ENCODE measurements around the gene ATP1B2.

- TF ChIP-seq CTCF (IDR thresholded peaks at IDR 0.05; ENCODE audit: control extremely low read depth in 1 of 3, insufficient read depth in 1 of 3, low read depth in 1 of 3, low read length in 3 of 3) (no peak), PHF8 (conservative IDR thresholded peaks at IDR 0.05; ENCODE audit: low read depth, low read length) (peak; percentile 53; the same call in 1 of the 2 replicates), EP300 (IDR thresholded peaks at IDR 0.05; ENCODE audit: borderline replicate concordance in 1 of 2, low read depth in 2 of 2, low read length in 2 of 2) (no peak; a peak in 1 of 3 replicates), MAFK (IDR thresholded peaks at IDR 0.05; ENCODE audit: low read depth, low read length) (no peak), JUN (IDR thresholded peaks at IDR 0.05; ENCODE audit: low read depth, low read length) (no peak), ATF2 (IDR thresholded peaks at IDR 0.05; ENCODE audit: low read length) (no peak), ATF3 (IDR thresholded peaks at IDR 0.05; ENCODE audit: insufficient read depth, low read depth, low read length) (no peak), TAF1 (IDR thresholded peaks at IDR 0.05; ENCODE audit: low read depth, low read length) (no peak), JUND (IDR thresholded peaks at IDR 0.05; ENCODE audit: low read length) (no peak), EZH2 (IDR thresholded peaks at IDR 0.05; ENCODE audit: low read depth, low read length, severe bottlenecking) (no peak), GABPA (IDR thresholded peaks at IDR 0.05; ENCODE audit: borderline replicate concordance, insufficient read depth, low read length) (no peak)
Observed at GRCh38 chr17:7705269-7706255, 54.8 kb downstream of the ATP1B2 start.

Measured in H1 (cell line).